Sigmoid colon (tissue), 4 donors: ENCODE results near the gene KRT36.

Experiments
- CTCF ChIP-seq, 4 experiments: fragments of 450-650 bp in 3 of 4; fragments of 200-600 bp in 1 of 4; IDR thresholded peaks; one replicate each; pipeline ENCODE4 v1.5.1; 2016 to 2019; ENCODE audit warnings: antibody characterized with exemption in 4 of 4, mild to moderate bottlenecking in 3 of 4, moderate library complexity in 2 of 4
- EP300 ChIP-seq, 4 donors: sonication (generic); formaldehyde crosslinking; IDR thresholded peaks; one replicate each; pipeline ENCODE4 v1.6.1; 2017; ENCODE audit warnings: antibody characterized with exemption in 4 of 4
- POLR2A ChIP-seq, 2 donors: fragments of 450-650 bp; IDR thresholded peaks; one replicate each; pipeline ENCODE4 v1.6.1; 2016; ENCODE audit warnings: antibody characterized with exemption in 2 of 2, mild to moderate bottlenecking in 2 of 2, moderate library complexity in 2 of 2
- POLR2AphosphoS5 ChIP-seq, 4 donors: sonication (generic); formaldehyde crosslinking; IDR thresholded peaks; one replicate each; pipeline ENCODE4 v1.6.1; 2017; ENCODE audit warnings: antibody characterized with exemption in 4 of 4

- TF ChIP-seq POLR2AphosphoS5 (IDR thresholded peaks at IDR 0.05): no peak
- no peak for TF ChIP-seq CTCF (IDR thresholded peaks at IDR 0.05)
- no peak for TF ChIP-seq EP300 (IDR thresholded peaks at IDR 0.05)
- no peak for TF ChIP-seq POLR2A (IDR thresholded peaks at IDR 0.05)
Measured at GRCh38 chr17:41481036-41481435, 8.7 kb downstream of the KRT36 start, which contains the start of gene KRT35.
